ENCODE results near the gene NOVA2.
"Not testable (repeated sequence)": the region's sequence is repeated elsewhere in the genome, so short reads cannot be mapped to it uniquely, and the experiment has no call there.

Gene NOVA2

GRCh38 chr19:45919678-45920077, 54.0 kb downstream of the NOVA2 start:
- DNase-seq, result no peak

- DNase-seq, result no peak
Measured at GRCh38 chr19:45918721-45919120, 54.9 kb downstream of the NOVA2 start.

- DNase-seq, result no peak
Measured at GRCh38 chr19:45917421-45918091, 56.1 kb downstream of the NOVA2 start.

- no peak for DNase-seq
Measured at GRCh38 chr19:45913874-45914830, 59.5 kb downstream of the NOVA2 start, which contains the start of gene NANOS2. TSS of gene NANOS2 (minus strand) at chr19:45914778. CDS start at chr19:45914693, 85 bp downstream.

GRCh38 chr19:45911291-45911690, 62.4 kb downstream of the NOVA2 start:
- DNase-seq, result no peak

- DNase-seq, result no peak
Measured at GRCh38 chr19:45908956-45909355, 64.7 kb downstream of the NOVA2 start.

- DNase-seq, result no peak
Measured at GRCh38 chr19:45906221-45906620, 67.4 kb downstream of the NOVA2 start.

GRCh38 chr19:45905011-45905410, 68.7 kb downstream of the NOVA2 start:
- DNase-seq, result no peak

GRCh38 chr19:45902651-45903625, 70.7 kb downstream of the NOVA2 start:
- DNase-seq, result peak; percentile 99

GRCh38 chr19:45901912-45902650, 71.6 kb downstream of the NOVA2 start, which contains the start of gene MYPOP:
TSS of gene MYPOP (minus strand) at chr19:45902613. CDS start at chr19:45901773, 840 bp downstream.
- no peak for DNase-seq

- no peak for DNase-seq
Measured at GRCh38 chr19:45901432-45901911, 72.2 kb downstream of the NOVA2 start.

GRCh38 chr19:45900738-45901431, 72.8 kb downstream of the NOVA2 start:
- no peak for DNase-seq

GRCh38 chr19:45899919-45900589, 73.6 kb downstream of the NOVA2 start:
- DNase-seq, result no peak

GRCh38 chr19:45899253-45899652, 74.4 kb downstream of the NOVA2 start:
- DNase-seq, result no peak

- no peak for DNase-seq
Measured at GRCh38 chr19:45897261-45897812, 76.3 kb downstream of the NOVA2 start.

GRCh38 chr19:45895983-45896599, 77.6 kb downstream of the NOVA2 start:
- DNase-seq, result not testable (repeated sequence)

- DNase-seq, result no peak
Measured at GRCh38 chr19:45895519-45895972, 78.1 kb downstream of the NOVA2 start.

GRCh38 chr19:45890877-45891276, 82.8 kb downstream of the NOVA2 start:
- no peak for DNase-seq

- DNase-seq, result no peak
Measured at GRCh38 chr19:45889210-45889885, 84.3 kb downstream of the NOVA2 start.

Data from effector CD8-positive, alpha-beta T cell (primary cell).